ENCODE measurements around the gene EEF2K.
"Not testable (repeated sequence)": the region's sequence is repeated elsewhere in the genome, so short reads cannot be mapped to it uniquely, and the experiment has no call there.

EEF2K gene

GRCh38 chr16:22213801-22214200, 7.7 kb downstream of the EEF2K start:
- no peak for DNase-seq

GRCh38 chr16:22214402-22214801, 8.3 kb downstream of the EEF2K start:
- DNase-seq, result no peak

GRCh38 chr16:22214889-22215288, 8.8 kb downstream of the EEF2K start:
- no peak for DNase-seq

GRCh38 chr16:22216191-22216831, 10.2 kb downstream of the EEF2K start:
- no peak for DNase-seq

GRCh38 chr16:22216832-22217225, 10.8 kb downstream of the EEF2K start:
- not testable (repeated sequence) for DNase-seq

GRCh38 chr16:22217890-22218730, 12.0 kb downstream of the EEF2K start:
- DNase-seq, result peak in 1 of 2 donors; percentile 44

- DNase-seq, result no peak
Measured at GRCh38 chr16:22219389-22220068, 13.5 kb downstream of the EEF2K start.

GRCh38 chr16:22220069-22220440, 14.0 kb downstream of the EEF2K start:
- no peak for DNase-seq

GRCh38 chr16:22220714-22221113, 14.6 kb downstream of the EEF2K start:
- DNase-seq, result no peak

- no peak for DNase-seq
Measured at GRCh38 chr16:22222006-22222405, 15.9 kb downstream of the EEF2K start.

GRCh38 chr16:22222998-22223397, 16.9 kb downstream of the EEF2K start:
- DNase-seq, result no peak

- DNase-seq, result no peak
Measured at GRCh38 chr16:22225060-22225459, 19.0 kb downstream of the EEF2K start.

- no peak for DNase-seq
Measured at GRCh38 chr16:22229889-22230288, 23.8 kb downstream of the EEF2K start.

- no peak for DNase-seq
Measured at GRCh38 chr16:22232277-22233036, 26.4 kb downstream of the EEF2K start.

GRCh38 chr16:22233037-22233372, 26.9 kb downstream of the EEF2K start:
- DNase-seq, result no peak

- no peak for DNase-seq
Measured at GRCh38 chr16:22235839-22236745, 30.0 kb downstream of the EEF2K start.

GRCh38 chr16:22239131-22239805, 33.2 kb downstream of the EEF2K start:
- DNase-seq, result no peak

GRCh38 chr16:22240023-22240710, 34.1 kb downstream of the EEF2K start:
- DNase-seq, result no peak

GRCh38 chr16:22250522-22250921, 44.4 kb downstream of the EEF2K start:
- no peak for DNase-seq

- DNase-seq, result no peak
Measured at GRCh38 chr16:22252317-22252716, 46.2 kb downstream of the EEF2K start.

GRCh38 chr16:22253272-22253671, 47.2 kb downstream of the EEF2K start:
- no peak for DNase-seq
